WTC11 (cell line): ENCODE data around the gene MKS1. TPM values are rescaled to one million over a fixed set of nuclear protein-coding genes. Genes with fewer than 3 reads are reported as not detected.

ENCODE experiments used
- ATAC-seq: fragments of 200-7000 bp; cut with Tn5 transposase; 2 replicates; pipeline ENCODE4 v1.10.0; 2021; ENCODE audit warnings: mild to moderate bottlenecking, moderate library complexity
- CTCF ChIA-PET: fragments of 300-600 bp; sonication (Branson Sonifier 250); formaldehyde crosslinking; loops from one replicate; lab custom pipeline; 2021; ENCODE audit warnings: antibody characterized with exemption; lab: Charles Lee
- POLR2A ChIA-PET: fragments of 350-600 bp; sonication (Branson Sonifier 250); formaldehyde crosslinking; loops from one replicate; lab custom pipeline; 2021; ENCODE audit warnings: antibody characterized with exemption; lab: Charles Lee
- DNase-seq: peaks from one replicate; pipeline ENCODE4 v3.0.0; 2021; ENCODE audit warnings: low spot score
- H3K27ac Mint-ChIP-seq: 2 replicates; pipeline ENCODE4 v1.8.0; 2021; ENCODE audit warnings: mixed read lengths
- H3K27me3 Mint-ChIP-seq: 2 replicates; pipeline ENCODE4 v1.8.0; 2021; ENCODE audit warnings: low read depth, mild to moderate bottlenecking, moderate library complexity, mixed read lengths
- H3K36me3 Mint-ChIP-seq: 2 replicates; pipeline ENCODE4 v1.8.0; 2021; ENCODE audit warnings: mixed read lengths
- H3K4me1 Mint-ChIP-seq: 2 replicates; pipeline ENCODE4 v1.8.0; 2022; ENCODE audit warnings: mixed read lengths
- H3K4me3 Mint-ChIP-seq: 2 replicates; pipeline ENCODE4 v1.8.0; 2021; ENCODE audit warnings: mild to moderate bottlenecking, moderate library complexity, mixed read lengths
- H3K9me3 Mint-ChIP-seq: 2 replicates; pipeline ENCODE4 v1.8.0; 2021; ENCODE audit warnings: mixed read lengths
- EMX1 ChIP-seq: fragments of 250-450 bp; sonication (Bioruptor Pico); IDR thresholded peaks from 2 replicates; pipeline ENCODE4 v1.8.0; 2021; ENCODE audit warnings: mild to moderate bottlenecking
- ETV6 ChIP-seq: sonication (generic); formaldehyde crosslinking; IDR thresholded peaks from 2 replicates; pipeline ENCODE4 v1.8.1; 2022; ENCODE audit warnings: mild to moderate bottlenecking, missing genetic modification reagents
- JUN ChIP-seq: sonication (generic); formaldehyde crosslinking; IDR thresholded peaks from 2 replicates; pipeline ENCODE4 v1.8.0; 2023; ENCODE audit warnings: mild to moderate bottlenecking, missing genetic modification reagents
- TEAD1 ChIP-seq: sonication (generic); formaldehyde crosslinking; IDR thresholded peaks from 2 replicates; pipeline ENCODE4 v1.8.0; 2022; ENCODE audit warnings: mild to moderate bottlenecking, missing genetic modification reagents
- ZNF121 ChIP-seq: sonication (generic); formaldehyde crosslinking; IDR thresholded peaks from 2 replicates; pipeline ENCODE4 v1.8.0; 2023; ENCODE audit warnings: missing genetic modification reagents
- ZNF219 ChIP-seq: sonication (generic); formaldehyde crosslinking; IDR thresholded peaks from 2 replicates; pipeline ENCODE4 v1.8.0; 2023; ENCODE audit warnings: missing genetic modification reagents, mild to moderate bottlenecking, borderline replicate concordance
- ZNF416 ChIP-seq: fragments of 250-450 bp; sonication (Bioruptor Pico); IDR thresholded peaks from 2 replicates; pipeline ENCODE4 v1.9.0; 2021; ENCODE audit warnings: mild to moderate bottlenecking, inconsistent platforms
- ZNF671 ChIP-seq: fragments of 250-450 bp; sonication (Bioruptor Pico); IDR thresholded peaks from 2 replicates; pipeline ENCODE4 v1.8.0; 2021; ENCODE audit warnings: mild to moderate bottlenecking
- total RNA-seq: library from RNA; stranded (reverse); gene quantifications from 3 replicates; pipeline ENCODE4 v1.2.3, GENCODE V29; 2021
- TF ChIP-seq, protein P1 (sequence below): sonication (generic); formaldehyde crosslinking; IDR thresholded peaks from 2 replicates; pipeline ENCODE4 v1.8.0; 2022; ENCODE audit warnings: mild to moderate bottlenecking, missing genetic modification reagents
- TF ChIP-seq, protein P2 (sequence below): fragments of 250-450 bp; sonication (Bioruptor Pico); IDR thresholded peaks from 2 replicates; pipeline ENCODE4 v1.9.0; 2021; ENCODE audit warnings: mild to moderate bottlenecking
- TF ChIP-seq, protein P3 (sequence below): sonication (generic); formaldehyde crosslinking; IDR thresholded peaks from 2 replicates; pipeline ENCODE4 v1.8.1; 2022; ENCODE audit warnings: mild to moderate bottlenecking, moderate library complexity, missing genetic modification reagents
- TF ChIP-seq, protein P4 (sequence below): fragments of 250-450 bp; sonication (Bioruptor Pico); IDR thresholded peaks from 2 replicates; pipeline ENCODE4 v2.1.2; 2022; ENCODE audit warnings: mild to moderate bottlenecking, moderate library complexity
- TF ChIP-seq, protein P5 (sequence below): sonication (generic); formaldehyde crosslinking; IDR thresholded peaks from 2 replicates; pipeline ENCODE4 v1.8.0; 2022; ENCODE audit warnings: missing genetic modification reagents
- TF ChIP-seq, protein P6 (sequence below): sonication (generic); formaldehyde crosslinking; conservative IDR thresholded peaks from 2 replicates; pipeline ENCODE4 v1.8.1; 2022; ENCODE audit warnings: mild to moderate bottlenecking, missing genetic modification reagents
- TF ChIP-seq, protein P7 (sequence below): fragments of 250-450 bp; sonication (Bioruptor Pico); conservative IDR thresholded peaks from 2 replicates; pipeline ENCODE4 v1.9.0; 2021; ENCODE audit warnings: mild to moderate bottlenecking
- TF ChIP-seq, protein P8 (sequence below): sonication (generic); formaldehyde crosslinking; IDR thresholded peaks from 2 replicates; pipeline ENCODE4 v1.8.0; 2022; ENCODE audit warnings: mild to moderate bottlenecking, missing genetic modification reagents
- TF ChIP-seq, protein P9 (sequence below): sonication (generic); formaldehyde crosslinking; IDR thresholded peaks from 2 replicates; pipeline ENCODE4 v1.8.0; 2023; ENCODE audit warnings: mild to moderate bottlenecking, missing genetic modification reagents
- TF ChIP-seq, protein P10 (sequence below): sonication (generic); formaldehyde crosslinking; IDR thresholded peaks from 2 replicates; pipeline ENCODE4 v1.8.1; 2023; ENCODE audit warnings: mild to moderate bottlenecking, missing genetic modification reagents

Gene MKS1
- total RNA-seq, 1 experiment from 2014 or later = 24.2 TPM

DNA sequence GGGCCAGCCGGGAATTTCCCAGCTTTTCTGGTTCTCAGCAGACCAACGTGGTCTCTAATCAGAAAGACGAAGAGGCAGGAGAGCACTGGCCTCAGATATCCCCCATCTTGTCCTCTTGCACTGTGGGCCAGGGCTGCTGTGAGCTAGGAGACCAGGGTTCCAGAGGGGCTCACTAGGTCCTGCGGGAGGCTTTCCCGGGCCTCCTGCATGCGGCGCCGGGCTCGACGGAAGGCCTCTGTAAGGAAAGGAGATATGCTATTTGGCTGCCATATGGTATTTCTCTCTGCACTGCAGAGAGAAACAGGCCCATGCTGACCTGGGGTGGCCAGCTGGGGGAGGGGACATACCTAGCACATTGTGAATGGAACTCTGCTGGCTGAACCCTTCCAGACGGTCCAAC, 13.1 kb downstream of the MKS1 start (continued):
- TF ChIP-seq JUN (CRISPR knock-in tag) = no peak
- TF ChIP-seq, protein P1, sequence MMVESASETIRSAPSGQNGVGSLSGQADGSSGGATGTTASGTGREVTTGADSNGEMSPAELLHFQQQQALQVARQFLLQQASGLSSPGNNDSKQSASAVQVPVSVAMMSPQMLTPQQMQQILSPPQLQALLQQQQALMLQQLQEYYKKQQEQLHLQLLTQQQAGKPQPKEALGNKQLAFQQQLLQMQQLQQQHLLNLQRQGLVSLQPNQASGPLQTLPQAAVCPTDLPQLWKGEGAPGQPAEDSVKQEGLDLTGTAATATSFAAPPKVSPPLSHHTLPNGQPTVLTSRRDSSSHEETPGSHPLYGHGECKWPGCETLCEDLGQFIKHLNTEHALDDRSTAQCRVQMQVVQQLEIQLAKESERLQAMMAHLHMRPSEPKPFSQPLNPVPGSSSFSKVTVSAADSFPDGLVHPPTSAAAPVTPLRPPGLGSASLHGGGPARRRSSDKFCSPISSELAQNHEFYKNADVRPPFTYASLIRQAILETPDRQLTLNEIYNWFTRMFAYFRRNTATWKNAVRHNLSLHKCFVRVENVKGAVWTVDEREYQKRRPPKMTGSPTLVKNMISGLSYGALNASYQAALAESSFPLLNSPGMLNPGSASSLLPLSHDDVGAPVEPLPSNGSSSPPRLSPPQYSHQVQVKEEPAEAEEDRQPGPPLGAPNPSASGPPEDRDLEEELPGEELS (CRISPR knock-in tag) = no peak
- TF ChIP-seq ZNF671 (CRISPR knock-in tag) = no peak
- TF ChIP-seq, protein P2, sequence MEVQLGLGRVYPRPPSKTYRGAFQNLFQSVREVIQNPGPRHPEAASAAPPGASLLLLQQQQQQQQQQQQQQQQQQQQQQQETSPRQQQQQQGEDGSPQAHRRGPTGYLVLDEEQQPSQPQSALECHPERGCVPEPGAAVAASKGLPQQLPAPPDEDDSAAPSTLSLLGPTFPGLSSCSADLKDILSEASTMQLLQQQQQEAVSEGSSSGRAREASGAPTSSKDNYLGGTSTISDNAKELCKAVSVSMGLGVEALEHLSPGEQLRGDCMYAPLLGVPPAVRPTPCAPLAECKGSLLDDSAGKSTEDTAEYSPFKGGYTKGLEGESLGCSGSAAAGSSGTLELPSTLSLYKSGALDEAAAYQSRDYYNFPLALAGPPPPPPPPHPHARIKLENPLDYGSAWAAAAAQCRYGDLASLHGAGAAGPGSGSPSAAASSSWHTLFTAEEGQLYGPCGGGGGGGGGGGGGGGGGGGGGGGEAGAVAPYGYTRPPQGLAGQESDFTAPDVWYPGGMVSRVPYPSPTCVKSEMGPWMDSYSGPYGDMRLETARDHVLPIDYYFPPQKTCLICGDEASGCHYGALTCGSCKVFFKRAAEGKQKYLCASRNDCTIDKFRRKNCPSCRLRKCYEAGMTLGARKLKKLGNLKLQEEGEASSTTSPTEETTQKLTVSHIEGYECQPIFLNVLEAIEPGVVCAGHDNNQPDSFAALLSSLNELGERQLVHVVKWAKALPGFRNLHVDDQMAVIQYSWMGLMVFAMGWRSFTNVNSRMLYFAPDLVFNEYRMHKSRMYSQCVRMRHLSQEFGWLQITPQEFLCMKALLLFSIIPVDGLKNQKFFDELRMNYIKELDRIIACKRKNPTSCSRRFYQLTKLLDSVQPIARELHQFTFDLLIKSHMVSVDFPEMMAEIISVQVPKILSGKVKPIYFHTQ (CRISPR knock-in tag) = no peak
- TF ChIP-seq ETV6 = no peak
- TF ChIP-seq, protein P3, sequence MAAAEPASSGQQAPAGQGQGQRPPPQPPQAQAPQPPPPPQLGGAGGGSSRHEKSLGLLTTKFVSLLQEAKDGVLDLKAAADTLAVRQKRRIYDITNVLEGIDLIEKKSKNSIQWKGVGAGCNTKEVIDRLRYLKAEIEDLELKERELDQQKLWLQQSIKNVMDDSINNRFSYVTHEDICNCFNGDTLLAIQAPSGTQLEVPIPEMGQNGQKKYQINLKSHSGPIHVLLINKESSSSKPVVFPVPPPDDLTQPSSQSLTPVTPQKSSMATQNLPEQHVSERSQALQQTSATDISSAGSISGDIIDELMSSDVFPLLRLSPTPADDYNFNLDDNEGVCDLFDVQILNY (CRISPR knock-in tag) = no peak
- TF ChIP-seq, protein P4, sequence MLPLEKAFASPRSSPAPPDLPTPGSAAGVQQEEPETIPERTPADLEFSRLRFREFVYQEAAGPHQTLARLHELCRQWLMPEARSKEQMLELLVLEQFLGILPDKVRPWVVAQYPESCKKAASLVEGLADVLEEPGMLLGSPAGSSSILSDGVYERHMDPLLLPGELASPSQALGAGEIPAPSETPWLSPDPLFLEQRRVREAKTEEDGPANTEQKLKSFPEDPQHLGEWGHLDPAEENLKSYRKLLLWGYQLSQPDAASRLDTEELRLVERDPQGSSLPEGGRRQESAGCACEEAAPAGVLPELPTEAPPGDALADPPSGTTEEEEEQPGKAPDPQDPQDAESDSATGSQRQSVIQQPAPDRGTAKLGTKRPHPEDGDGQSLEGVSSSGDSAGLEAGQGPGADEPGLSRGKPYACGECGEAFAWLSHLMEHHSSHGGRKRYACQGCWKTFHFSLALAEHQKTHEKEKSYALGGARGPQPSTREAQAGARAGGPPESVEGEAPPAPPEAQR (CRISPR knock-in tag) = no peak
- TF ChIP-seq, protein P5, sequence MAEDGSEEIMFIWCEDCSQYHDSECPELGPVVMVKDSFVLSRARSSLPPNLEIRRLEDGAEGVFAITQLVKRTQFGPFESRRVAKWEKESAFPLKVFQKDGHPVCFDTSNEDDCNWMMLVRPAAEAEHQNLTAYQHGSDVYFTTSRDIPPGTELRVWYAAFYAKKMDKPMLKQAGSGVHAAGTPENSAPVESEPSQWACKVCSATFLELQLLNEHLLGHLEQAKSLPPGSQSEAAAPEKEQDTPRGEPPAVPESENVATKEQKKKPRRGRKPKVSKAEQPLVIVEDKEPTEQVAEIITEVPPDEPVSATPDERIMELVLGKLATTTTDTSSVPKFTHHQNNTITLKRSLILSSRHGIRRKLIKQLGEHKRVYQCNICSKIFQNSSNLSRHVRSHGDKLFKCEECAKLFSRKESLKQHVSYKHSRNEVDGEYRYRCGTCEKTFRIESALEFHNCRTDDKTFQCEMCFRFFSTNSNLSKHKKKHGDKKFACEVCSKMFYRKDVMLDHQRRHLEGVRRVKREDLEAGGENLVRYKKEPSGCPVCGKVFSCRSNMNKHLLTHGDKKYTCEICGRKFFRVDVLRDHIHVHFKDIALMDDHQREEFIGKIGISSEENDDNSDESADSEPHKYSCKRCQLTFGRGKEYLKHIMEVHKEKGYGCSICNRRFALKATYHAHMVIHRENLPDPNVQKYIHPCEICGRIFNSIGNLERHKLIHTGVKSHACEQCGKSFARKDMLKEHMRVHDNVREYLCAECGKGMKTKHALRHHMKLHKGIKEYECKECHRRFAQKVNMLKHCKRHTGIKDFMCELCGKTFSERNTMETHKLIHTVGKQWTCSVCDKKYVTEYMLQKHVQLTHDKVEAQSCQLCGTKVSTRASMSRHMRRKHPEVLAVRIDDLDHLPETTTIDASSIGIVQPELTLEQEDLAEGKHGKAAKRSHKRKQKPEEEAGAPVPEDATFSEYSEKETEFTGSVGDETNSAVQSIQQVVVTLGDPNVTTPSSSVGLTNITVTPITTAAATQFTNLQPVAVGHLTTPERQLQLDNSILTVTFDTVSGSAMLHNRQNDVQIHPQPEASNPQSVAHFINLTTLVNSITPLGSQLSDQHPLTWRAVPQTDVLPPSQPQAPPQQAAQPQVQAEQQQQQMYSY = no peak

DNA sequence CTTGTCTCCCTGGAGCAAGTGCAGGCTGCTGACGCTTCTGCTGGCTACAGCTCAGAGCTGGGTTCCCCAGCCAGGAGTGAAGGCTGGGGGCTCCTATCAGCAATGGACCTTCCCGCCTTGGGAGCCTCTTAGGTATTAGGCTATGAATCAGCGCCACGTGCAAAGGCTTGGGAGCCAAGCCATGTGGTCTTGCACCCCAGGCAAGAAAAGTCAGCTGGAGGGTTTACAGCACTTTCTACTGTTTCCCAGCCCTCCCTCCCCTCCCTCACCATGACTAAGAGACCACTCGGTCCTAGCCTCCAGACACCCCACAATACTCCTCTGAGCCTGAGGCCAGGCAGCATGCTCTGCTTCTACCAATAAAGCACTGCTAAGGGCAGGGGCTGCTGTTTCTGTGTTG, 14.3 kb downstream of the MKS1 start:
- no peaks in the 10 kb centered on the region for H3K9me3 Mint-ChIP-seq
- CTCF ChIA-PET = no interaction called here
- TF ChIP-seq, protein P6, sequence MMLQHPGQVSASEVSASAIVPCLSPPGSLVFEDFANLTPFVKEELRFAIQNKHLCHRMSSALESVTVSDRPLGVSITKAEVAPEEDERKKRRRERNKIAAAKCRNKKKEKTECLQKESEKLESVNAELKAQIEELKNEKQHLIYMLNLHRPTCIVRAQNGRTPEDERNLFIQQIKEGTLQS (CRISPR knock-in tag) = no peak
- TF ChIP-seq EMX1 (CRISPR knock-in tag) (no peak), TEAD1 (CRISPR knock-in tag) (no peak), ZNF416 (no peak), ZNF219 (no peak), ZNF121 (no peak)
- TF ChIP-seq, protein P7, sequence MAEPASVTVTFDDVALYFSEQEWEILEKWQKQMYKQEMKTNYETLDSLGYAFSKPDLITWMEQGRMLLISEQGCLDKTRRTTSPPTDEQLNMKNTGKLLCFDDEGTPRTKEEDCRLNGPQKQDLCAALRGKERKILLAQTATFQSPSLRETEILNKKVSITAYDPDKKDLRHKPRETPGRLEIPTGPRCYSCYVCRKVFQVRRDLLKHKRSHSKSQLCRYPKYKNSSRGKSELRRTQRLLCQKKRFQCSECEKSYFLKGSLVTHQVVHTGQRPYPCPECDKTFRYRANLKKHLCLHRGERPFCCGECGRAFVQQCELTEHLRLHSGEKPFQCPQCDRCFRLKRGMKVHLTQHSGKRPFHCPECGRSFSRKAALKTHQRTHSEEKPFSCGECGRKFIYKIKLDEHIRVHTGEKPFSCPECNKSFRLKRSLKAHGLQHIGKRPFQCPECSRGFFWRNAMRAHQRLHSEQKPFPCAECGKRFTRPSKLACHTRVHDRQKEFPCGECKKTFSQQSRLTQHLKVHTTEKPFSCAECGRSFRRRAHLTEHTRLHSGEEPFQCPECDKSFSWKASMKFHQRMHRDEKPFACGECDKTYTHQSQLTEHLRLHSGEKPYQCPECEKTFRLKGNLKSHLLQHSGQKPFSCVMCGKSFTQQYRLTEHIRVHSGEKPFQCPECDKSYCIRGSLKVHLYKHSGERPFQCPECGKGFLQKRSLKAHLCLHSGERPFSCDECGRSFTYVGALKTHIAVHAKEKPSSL (CRISPR knock-in tag) = no peak
- TF ChIP-seq, protein P8, sequence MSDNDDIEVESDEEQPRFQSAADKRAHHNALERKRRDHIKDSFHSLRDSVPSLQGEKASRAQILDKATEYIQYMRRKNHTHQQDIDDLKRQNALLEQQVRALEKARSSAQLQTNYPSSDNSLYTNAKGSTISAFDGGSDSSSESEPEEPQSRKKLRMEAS (CRISPR knock-in tag) = no peak
- TF ChIP-seq, protein P9, sequence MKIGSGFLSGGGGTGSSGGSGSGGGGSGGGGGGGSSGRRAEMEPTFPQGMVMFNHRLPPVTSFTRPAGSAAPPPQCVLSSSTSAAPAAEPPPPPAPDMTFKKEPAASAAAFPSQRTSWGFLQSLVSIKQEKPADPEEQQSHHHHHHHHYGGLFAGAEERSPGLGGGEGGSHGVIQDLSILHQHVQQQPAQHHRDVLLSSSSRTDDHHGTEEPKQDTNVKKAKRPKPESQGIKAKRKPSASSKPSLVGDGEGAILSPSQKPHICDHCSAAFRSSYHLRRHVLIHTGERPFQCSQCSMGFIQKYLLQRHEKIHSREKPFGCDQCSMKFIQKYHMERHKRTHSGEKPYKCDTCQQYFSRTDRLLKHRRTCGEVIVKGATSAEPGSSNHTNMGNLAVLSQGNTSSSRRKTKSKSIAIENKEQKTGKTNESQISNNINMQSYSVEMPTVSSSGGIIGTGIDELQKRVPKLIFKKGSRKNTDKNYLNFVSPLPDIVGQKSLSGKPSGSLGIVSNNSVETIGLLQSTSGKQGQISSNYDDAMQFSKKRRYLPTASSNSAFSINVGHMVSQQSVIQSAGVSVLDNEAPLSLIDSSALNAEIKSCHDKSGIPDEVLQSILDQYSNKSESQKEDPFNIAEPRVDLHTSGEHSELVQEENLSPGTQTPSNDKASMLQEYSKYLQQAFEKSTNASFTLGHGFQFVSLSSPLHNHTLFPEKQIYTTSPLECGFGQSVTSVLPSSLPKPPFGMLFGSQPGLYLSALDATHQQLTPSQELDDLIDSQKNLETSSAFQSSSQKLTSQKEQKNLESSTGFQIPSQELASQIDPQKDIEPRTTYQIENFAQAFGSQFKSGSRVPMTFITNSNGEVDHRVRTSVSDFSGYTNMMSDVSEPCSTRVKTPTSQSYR (CRISPR knock-in tag) = no peak
- TF ChIP-seq, protein P10, sequence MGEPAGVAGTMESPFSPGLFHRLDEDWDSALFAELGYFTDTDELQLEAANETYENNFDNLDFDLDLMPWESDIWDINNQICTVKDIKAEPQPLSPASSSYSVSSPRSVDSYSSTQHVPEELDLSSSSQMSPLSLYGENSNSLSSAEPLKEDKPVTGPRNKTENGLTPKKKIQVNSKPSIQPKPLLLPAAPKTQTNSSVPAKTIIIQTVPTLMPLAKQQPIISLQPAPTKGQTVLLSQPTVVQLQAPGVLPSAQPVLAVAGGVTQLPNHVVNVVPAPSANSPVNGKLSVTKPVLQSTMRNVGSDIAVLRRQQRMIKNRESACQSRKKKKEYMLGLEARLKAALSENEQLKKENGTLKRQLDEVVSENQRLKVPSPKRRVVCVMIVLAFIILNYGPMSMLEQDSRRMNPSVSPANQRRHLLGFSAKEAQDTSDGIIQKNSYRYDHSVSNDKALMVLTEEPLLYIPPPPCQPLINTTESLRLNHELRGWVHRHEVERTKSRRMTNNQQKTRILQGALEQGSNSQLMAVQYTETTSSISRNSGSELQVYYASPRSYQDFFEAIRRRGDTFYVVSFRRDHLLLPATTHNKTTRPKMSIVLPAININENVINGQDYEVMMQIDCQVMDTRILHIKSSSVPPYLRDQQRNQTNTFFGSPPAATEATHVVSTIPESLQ = no peak

More for the DNA sequence above, 14.3 kb downstream of the MKS1 start:
- peaks cover 7% of the 10 kb centered on the region; the same call in 1 of the 2 replicates for H3K27me3 Mint-ChIP-seq
- DNase-seq = no peak
- H3K36me3 Mint-ChIP-seq = peaks cover 7% of the 10 kb centered on the region
- H3K27ac Mint-ChIP-seq = no peak overlapping the region
- no peaks in the 10 kb centered on the region for H3K4me1 Mint-ChIP-seq
- POLR2A ChIA-PET = no interaction called here
- H3K4me3 Mint-ChIP-seq = no peak overlapping the region
- ATAC-seq = no peak
